Activated naive CD8-positive, alpha-beta T cell (primary cell): Measurements from ENCODE around the gene MNS1.

Experiments used
- H3K27ac Mint-ChIP-seq: one replicate; pipeline ENCODE4 v1.8.0; 2021; ENCODE audit warnings: mixed read lengths
- H3K27me3 Mint-ChIP-seq: one replicate; pipeline ENCODE4 v1.8.0; 2021; ENCODE audit warnings: mixed read lengths
- H3K36me3 Mint-ChIP-seq: one replicate; pipeline ENCODE4 v1.8.0; 2021; ENCODE audit warnings: mixed read lengths
- H3K4me1 Mint-ChIP-seq: one replicate; pipeline ENCODE4 v1.8.0; 2021; ENCODE audit warnings: low read depth, mixed read lengths
- H3K4me3 Mint-ChIP-seq: one replicate; pipeline ENCODE4 v1.8.0; 2021; ENCODE audit warnings: mild to moderate bottlenecking, mixed read lengths
- H3K9me3 Mint-ChIP-seq: one replicate; pipeline ENCODE4 v1.8.0; 2021; ENCODE audit warnings: low read depth, mixed read lengths

The MNS1 gene

GRCh38 chr15:56471440-56472069 lies 6.6 kb upstream of the MNS1 start:
- peaks cover 10% of the 10 kb centered on the region for H3K4me1 Mint-ChIP-seq
- H3K9me3 Mint-ChIP-seq, result no peaks in the 10 kb centered on the region
- H3K4me3 Mint-ChIP-seq, result no peak overlapping the region
- H3K27ac Mint-ChIP-seq, result no peak overlapping the region
- peaks cover 3% of the 10 kb centered on the region for H3K36me3 Mint-ChIP-seq
- H3K27me3 Mint-ChIP-seq, result peaks cover 2% of the 10 kb centered on the region

- H3K27ac Mint-ChIP-seq, result no peak overlapping the region
Measured at GRCh38 chr15:56469483-56469882, 4.5 kb upstream of the MNS1 start.

GRCh38 chr15:56468401-56468800 lies 3.5 kb upstream of the MNS1 start:
- peak overlapping the region; percentile 85 for H3K4me3 Mint-ChIP-seq
- H3K27me3 Mint-ChIP-seq, result peaks cover 12% of the 10 kb centered on the region
- peak overlapping the region; percentile 23 for H3K27ac Mint-ChIP-seq
- no peaks in the 10 kb centered on the region for H3K9me3 Mint-ChIP-seq
- H3K4me1 Mint-ChIP-seq, result peaks cover 26% of the 10 kb centered on the region
- peaks cover 3% of the 10 kb centered on the region for H3K36me3 Mint-ChIP-seq

More at GRCh38 chr15:56469483-56469882, 4.5 kb upstream of the MNS1 start:
- Mint-ChIP-seq H3K36me3 (peaks cover 3% of the 10 kb centered on the region), H3K27me3 (peaks cover 9% of the 10 kb centered on the region), H3K4me3 (no peak overlapping the region), H3K9me3 (no peaks in the 10 kb centered on the region), H3K4me1 (peaks cover 22% of the 10 kb centered on the region)

DNA sequence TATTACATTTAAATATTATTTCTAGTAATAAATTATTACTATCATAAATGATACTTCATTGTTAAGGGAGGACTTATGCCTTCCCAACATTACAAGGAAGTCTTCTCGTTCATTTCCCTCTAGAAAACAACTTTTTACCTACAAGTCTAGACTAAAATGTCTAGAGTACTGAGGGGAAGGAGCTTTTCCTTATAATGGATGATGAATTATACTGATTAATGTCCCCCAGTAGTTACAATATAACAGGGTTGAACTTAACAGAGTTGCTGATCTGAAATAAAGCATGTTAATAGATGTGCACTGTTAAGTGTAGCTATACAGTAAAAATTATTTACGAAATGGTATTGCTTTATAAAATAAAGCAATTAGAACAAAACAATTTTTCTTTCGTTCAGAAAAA lies 2.7 kb upstream of the MNS1 start:
- peaks cover 3% of the 10 kb centered on the region for H3K36me3 Mint-ChIP-seq
- H3K27me3 Mint-ChIP-seq, result peaks cover 12% of the 10 kb centered on the region
- no peak overlapping the region for H3K4me3 Mint-ChIP-seq
- peaks cover 26% of the 10 kb centered on the region for H3K4me1 Mint-ChIP-seq
- no peaks in the 10 kb centered on the region for H3K9me3 Mint-ChIP-seq
- no peak overlapping the region for H3K27ac Mint-ChIP-seq

DNA sequence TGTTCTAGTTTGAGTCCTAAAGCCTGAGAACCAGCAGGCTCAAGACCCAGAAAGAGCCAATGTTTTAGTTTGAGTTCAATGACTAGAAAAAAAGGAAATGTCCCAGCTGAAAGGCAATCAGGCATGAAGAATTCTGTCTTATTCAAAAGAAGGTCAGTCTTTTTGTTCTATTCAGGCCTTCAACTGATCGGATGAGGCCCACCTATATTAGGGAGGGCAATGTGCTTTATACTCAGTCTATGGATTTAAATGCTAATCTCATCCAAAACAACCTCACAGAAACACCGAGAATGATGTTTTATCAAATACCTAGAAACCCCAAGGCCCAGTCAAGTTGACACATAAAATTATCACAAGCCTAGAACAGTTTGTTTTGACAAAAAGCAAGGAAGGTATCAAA lies 4.0 kb downstream of the MNS1 start:
- Mint-ChIP-seq H3K27ac (no peak overlapping the region), H3K9me3 (no peaks in the 10 kb centered on the region), H3K4me1 (peaks cover 14% of the 10 kb centered on the region), H3K4me3 (no peak overlapping the region), H3K36me3 (no peaks in the 10 kb centered on the region), H3K27me3 (peaks cover 14% of the 10 kb centered on the region)

GRCh38 chr15:56460071-56460470 lies 4.9 kb downstream of the MNS1 start:
- H3K27ac Mint-ChIP-seq, result no peak overlapping the region
- peaks cover 9% of the 10 kb centered on the region for H3K4me1 Mint-ChIP-seq
- H3K9me3 Mint-ChIP-seq, result no peaks in the 10 kb centered on the region

GRCh38 chr15:56459096-56459495 lies 5.8 kb downstream of the MNS1 start:
- H3K9me3 Mint-ChIP-seq, result no peaks in the 10 kb centered on the region
- H3K4me3 Mint-ChIP-seq, result no peak overlapping the region
- H3K36me3 Mint-ChIP-seq, result no peaks in the 10 kb centered on the region
- H3K27ac Mint-ChIP-seq, result no peak overlapping the region
- H3K4me1 Mint-ChIP-seq, result no peaks in the 10 kb centered on the region
- H3K27me3 Mint-ChIP-seq, result peaks cover 9% of the 10 kb centered on the region

More at GRCh38 chr15:56460071-56460470, 4.9 kb downstream of the MNS1 start:
- Mint-ChIP-seq H3K36me3 (no peaks in the 10 kb centered on the region), H3K4me3 (no peak overlapping the region), H3K27me3 (peaks cover 15% of the 10 kb centered on the region)

GRCh38 chr15:56456229-56456628 lies 8.7 kb downstream of the MNS1 start:
- Mint-ChIP-seq H3K27me3 (peaks cover 9% of the 10 kb centered on the region), H3K27ac (no peak overlapping the region), H3K4me1 (no peaks in the 10 kb centered on the region), H3K9me3 (no peaks in the 10 kb centered on the region), H3K4me3 (no peak overlapping the region), H3K36me3 (no peaks in the 10 kb centered on the region)

DNA sequence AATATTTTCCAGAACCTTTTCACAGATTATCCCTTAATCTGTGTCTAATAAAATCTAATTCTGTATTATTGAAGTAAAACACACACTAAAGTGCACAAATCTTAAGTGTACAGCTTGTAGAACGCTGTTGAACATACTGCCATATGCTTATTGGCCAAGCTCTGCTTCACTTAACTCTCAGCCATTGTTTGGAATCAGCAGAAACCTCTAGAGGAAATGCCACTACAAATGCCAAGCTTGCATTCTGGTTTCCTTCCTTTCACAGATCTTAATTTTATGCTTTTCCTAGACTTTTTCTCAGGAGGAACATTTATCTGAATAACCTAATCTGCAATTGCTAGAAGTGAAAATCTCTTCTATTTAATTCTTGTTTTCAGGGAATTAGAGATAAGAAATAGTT lies 10.1 kb downstream of the MNS1 start:
- Mint-ChIP-seq H3K4me3 (no peak overlapping the region), H3K4me1 (no peaks in the 10 kb centered on the region), H3K36me3 (no peaks in the 10 kb centered on the region), H3K27me3 (peaks cover 11% of the 10 kb centered on the region), H3K27ac (no peak overlapping the region), H3K9me3 (no peaks in the 10 kb centered on the region)

DNA sequence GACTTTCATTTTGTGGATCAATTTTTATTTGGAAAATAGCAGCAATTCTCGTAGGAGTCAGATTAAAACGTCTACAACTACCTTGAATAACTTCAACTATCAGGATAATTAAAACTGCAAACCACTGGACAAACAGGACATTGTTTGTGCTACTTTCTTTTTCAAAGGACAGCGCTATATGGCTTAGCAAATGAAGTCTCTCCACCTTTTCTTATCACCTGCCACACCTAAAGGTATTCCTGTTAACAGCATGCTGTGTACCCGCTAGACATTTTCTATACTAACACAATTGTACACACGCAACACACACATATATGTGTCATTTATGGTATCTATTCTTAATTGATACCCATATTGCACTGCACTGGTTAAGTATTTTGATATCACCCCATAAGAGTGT lies 19.2 kb downstream of the MNS1 start:
- H3K27me3 Mint-ChIP-seq, result peaks cover 1% of the 10 kb centered on the region
- no peaks in the 10 kb centered on the region for H3K36me3 Mint-ChIP-seq
- H3K4me1 Mint-ChIP-seq, result no peaks in the 10 kb centered on the region

GRCh38 chr15:56442354-56442753 lies 22.6 kb downstream of the MNS1 start:
- H3K9me3 Mint-ChIP-seq, result peaks cover 4% of the 10 kb centered on the region
- no peak overlapping the region for H3K4me3 Mint-ChIP-seq
- H3K4me1 Mint-ChIP-seq, result no peaks in the 10 kb centered on the region
- H3K27ac Mint-ChIP-seq, result no peak overlapping the region
- H3K27me3 Mint-ChIP-seq, result peaks cover 2% of the 10 kb centered on the region
- H3K36me3 Mint-ChIP-seq, result no peaks in the 10 kb centered on the region

More for the DNA sequence above, 19.2 kb downstream of the MNS1 start:
- Mint-ChIP-seq H3K9me3 (no peaks in the 10 kb centered on the region), H3K4me3 (no peak overlapping the region), H3K27ac (no peak overlapping the region)

- Mint-ChIP-seq H3K27me3 (peaks cover 4% of the 10 kb centered on the region), H3K4me1 (no peaks in the 10 kb centered on the region)
Measured at GRCh38 chr15:56440214-56440770, 24.6 kb downstream of the MNS1 start.

GRCh38 chr15:56432304-56432703 lies 32.6 kb downstream of the MNS1 start:
- Mint-ChIP-seq H3K9me3 (no peaks in the 10 kb centered on the region), H3K4me1 (no peaks in the 10 kb centered on the region), H3K4me3 (no peak overlapping the region), H3K36me3 (no peaks in the 10 kb centered on the region), H3K27me3 (peaks cover 7% of the 10 kb centered on the region), H3K27ac (no peak overlapping the region)

More at GRCh38 chr15:56440214-56440770, 24.6 kb downstream of the MNS1 start:
- H3K9me3 Mint-ChIP-seq, result peaks cover 4% of the 10 kb centered on the region
- H3K4me3 Mint-ChIP-seq, result no peak overlapping the region
- no peaks in the 10 kb centered on the region for H3K36me3 Mint-ChIP-seq
- H3K27ac Mint-ChIP-seq, result no peak overlapping the region

GRCh38 chr15:56428821-56429458 lies 36.0 kb downstream of the MNS1 start:
- H3K4me3 Mint-ChIP-seq, result no peak overlapping the region
- peaks cover 10% of the 10 kb centered on the region for H3K36me3 Mint-ChIP-seq
- H3K4me1 Mint-ChIP-seq, result no peaks in the 10 kb centered on the region
- H3K27ac Mint-ChIP-seq, result no peak overlapping the region
- H3K27me3 Mint-ChIP-seq, result peaks cover 5% of the 10 kb centered on the region
- peaks cover 6% of the 10 kb centered on the region for H3K9me3 Mint-ChIP-seq

- Mint-ChIP-seq H3K4me1 (no peaks in the 10 kb centered on the region), H3K27me3 (no peaks in the 10 kb centered on the region), H3K36me3 (peaks cover 11% of the 10 kb centered on the region), H3K27ac (no peak overlapping the region), H3K9me3 (peaks cover 6% of the 10 kb centered on the region), H3K4me3 (no peak overlapping the region)
Measured at GRCh38 chr15:56425976-56426375, 39.0 kb downstream of the MNS1 start.
